Activated CD4-positive, alpha-beta T cell treated with anti-CD3 and anti-CD28 coated beads for 4 hours (primary cell): ENCODE results near the gene AEN.

ENCODE experiments used
- DNase-seq, 2 donors: peaks; one replicate each; pipeline ENCODE4 v3.0.0-alpha.2; 2020

Gene AEN, protein sequence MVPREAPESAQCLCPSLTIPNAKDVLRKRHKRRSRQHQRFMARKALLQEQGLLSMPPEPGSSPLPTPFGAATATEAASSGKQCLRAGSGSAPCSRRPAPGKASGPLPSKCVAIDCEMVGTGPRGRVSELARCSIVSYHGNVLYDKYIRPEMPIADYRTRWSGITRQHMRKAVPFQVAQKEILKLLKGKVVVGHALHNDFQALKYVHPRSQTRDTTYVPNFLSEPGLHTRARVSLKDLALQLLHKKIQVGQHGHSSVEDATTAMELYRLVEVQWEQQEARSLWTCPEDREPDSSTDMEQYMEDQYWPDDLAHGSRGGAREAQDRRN

DNA sequence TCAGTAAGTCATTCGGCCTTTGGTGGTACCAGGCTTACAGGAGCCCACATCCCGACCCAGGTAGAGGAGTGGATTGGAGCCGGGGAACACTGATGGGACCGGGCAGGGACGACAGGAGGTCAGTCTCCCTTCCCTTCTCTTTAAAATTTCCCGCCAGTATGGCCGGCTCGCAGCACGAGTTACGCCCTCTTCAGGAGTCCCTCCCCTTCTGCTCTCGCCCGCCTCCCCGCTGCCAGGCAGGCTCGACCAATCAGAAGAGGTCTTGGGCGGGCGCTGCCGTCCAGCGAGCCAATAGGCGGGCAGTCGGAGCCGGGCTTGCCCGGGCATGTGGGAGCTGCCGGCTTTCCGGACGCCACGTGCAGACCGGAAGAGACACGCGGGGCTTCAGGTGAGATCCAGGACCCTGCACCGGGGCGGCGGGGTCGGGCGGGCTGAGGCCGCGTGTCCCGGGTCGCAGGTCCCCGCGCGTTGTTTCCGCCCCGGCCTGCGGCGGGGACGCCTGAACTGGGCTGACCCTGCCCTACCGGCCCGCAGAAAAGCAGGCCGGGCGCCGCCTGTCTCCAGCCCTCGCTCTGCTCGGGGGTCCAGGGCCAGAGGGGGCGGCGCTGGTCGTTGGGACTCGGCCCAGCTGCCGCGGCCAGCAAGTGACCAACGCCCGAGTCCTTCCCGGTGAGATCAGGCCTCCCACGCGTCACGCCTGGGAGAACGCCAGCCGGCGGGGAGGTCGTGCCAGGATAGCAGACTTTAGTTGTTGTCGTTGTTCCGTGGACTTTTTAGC lies at the start of gene AEN:
Gene AEN, plus strand, starts transcription at position 346 of the 778 bp plus-strand sequence. CDS start 4,870 bp downstream, outside the sequence.
- peak; percentile 94 to 96 for DNase-seq

DNA sequence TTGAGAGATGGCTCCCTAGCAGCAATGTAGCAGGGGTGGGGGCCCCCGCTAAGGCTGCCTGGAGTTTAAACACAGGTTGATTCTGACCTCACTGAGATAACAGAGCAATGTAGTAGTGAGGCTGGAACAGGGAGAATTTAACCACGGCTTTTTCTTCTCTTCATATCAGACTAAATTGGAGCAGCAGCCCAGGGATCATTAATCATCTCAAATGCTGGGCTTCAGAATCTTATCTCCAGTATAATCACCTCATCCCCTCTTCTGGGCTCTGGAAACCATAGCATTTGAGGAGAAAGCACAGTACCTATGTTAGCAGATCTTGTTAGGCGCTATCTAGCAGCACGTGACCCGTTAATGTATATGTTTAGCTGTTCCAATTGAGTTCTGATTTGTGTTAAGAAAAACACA lies 49.3 kb upstream of the AEN start:
- no peak for DNase-seq

- no peak for DNase-seq
Observed at GRCh38 chr15:88574077-88574476, 47.1 kb upstream of the AEN start.

DNA sequence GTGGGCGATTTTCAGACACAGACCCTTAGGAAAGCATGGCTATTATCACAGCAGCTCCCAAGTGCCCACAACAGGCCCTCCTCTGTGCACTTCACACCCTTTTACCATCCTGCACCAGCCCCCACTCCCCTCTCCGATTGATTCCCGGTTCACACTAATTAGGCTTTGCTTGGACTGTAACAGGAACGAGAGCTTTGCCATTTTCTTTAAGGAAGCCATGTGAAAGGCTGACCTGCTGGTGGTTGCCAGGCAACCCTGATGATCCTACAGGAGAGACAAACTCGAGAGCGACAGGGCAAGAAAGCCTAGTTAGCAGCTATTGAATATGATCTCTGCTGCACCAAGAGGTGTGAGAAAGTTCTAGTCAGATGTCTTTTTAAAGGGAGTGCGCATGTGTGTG lies 46.5 kb upstream of the AEN start:
- no peak for DNase-seq

GRCh38 chr15:88579322-88579721 lies 41.8 kb upstream of the AEN start:
- no peak for DNase-seq

DNA sequence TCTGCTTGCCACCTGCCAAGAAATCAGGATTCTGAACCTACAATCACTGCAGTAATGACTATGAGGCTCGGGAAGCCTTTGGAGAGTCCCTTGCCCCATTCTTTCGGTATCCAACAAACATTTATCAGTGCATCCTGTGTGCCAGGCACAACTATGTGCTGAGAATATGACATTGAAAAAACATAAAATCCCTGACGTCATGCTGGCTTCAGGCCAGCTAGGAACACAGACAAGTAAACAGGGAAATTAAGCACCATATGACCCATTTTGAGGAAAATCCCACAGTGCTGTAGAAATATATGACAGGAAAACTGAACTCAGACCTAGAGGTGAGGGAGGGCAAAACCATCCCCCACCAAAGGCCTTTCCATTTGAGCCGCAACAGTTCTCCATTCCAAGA lies 40.6 kb upstream of the AEN start:
- no peak for DNase-seq

DNA sequence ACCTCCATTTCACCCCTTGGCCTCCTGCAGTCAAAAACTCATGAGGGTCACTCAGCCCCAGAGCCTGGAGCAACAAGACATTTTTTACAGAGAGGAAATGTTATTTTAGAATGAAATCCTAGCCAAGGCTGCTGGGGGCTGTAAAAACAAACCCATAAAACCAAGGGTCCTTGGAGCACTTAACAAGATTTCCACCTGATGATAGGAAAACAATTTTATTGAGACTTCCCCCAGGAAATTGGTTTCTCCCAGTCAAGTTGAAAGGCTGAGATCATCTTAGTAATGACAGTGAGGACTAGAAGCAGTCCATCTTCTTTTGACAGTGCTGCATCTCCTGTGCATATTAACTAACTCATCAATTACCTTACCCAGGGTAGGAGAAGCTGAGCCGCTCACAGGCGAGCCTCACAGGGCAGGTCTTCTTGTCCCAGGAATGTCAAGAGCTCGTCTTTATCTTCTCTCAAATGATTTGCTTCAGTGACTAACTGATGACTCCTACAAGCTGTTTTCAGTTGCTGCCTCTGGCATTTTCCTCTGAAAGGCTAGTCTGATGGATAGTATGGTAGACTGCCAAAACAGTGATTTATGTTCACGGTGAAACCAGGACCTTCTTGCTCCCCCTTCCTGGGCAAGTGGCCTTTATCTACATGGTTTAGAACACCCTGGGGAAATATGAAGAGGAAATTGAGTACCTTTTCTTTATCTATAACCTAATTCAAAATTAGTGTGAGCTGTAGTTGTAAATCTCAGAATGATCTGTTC lies 34.6 kb upstream of the AEN start:
- no peak for DNase-seq

GRCh38 chr15:88590759-88591158 lies 30.4 kb upstream of the AEN start:
- no peak for DNase-seq

- DNase-seq, result no peak
Observed at GRCh38 chr15:88591384-88591783, 29.8 kb upstream of the AEN start.

GRCh38 chr15:88603885-88604284 lies 17.3 kb upstream of the AEN start:
- DNase-seq, result no peak

DNA sequence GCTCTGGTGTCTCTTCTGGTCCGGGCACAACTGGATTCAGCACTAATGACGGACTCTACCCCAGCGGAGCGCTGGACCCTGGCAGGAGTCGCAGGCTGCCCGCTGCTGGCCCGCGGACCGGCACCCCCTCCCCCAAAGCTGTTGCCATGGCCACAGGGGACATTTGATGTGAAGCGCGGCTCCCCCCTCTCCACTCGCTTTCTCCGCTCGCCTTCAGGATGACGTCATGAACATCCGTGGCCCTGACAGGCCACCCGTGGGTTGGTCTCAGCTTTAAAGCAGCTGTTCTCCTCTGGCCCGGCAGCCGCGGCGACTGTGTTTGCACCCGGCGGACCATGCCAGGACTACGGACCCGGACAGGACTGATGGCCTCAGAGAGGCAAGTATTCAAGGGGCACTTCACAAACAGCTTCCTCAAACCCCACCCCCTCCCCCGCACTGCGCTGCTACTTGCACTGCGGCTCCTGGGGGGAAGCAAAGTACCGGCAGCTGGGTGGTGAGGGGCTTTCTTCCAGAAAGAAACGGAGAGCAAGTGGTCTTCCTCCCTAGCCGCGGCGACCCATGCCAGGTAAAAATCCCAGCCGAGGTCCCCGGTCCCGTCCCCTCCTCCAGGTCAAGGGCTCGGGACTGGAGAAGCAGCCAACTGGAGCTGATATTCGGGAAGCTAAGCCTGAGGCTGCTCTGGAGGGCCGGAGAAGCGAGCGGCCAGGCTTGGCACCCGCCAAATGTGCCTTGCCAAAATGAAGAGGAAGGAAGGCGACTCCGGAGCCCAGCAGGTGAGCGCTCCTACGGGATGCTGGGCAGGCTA lies 16.6 kb upstream of the AEN start:
- DNase-seq, result no peak

GRCh38 chr15:88605189-88606069 lies 15.7 kb upstream of the AEN start:
- peak in 1 of 2 donors; percentile 33 for DNase-seq

DNA sequence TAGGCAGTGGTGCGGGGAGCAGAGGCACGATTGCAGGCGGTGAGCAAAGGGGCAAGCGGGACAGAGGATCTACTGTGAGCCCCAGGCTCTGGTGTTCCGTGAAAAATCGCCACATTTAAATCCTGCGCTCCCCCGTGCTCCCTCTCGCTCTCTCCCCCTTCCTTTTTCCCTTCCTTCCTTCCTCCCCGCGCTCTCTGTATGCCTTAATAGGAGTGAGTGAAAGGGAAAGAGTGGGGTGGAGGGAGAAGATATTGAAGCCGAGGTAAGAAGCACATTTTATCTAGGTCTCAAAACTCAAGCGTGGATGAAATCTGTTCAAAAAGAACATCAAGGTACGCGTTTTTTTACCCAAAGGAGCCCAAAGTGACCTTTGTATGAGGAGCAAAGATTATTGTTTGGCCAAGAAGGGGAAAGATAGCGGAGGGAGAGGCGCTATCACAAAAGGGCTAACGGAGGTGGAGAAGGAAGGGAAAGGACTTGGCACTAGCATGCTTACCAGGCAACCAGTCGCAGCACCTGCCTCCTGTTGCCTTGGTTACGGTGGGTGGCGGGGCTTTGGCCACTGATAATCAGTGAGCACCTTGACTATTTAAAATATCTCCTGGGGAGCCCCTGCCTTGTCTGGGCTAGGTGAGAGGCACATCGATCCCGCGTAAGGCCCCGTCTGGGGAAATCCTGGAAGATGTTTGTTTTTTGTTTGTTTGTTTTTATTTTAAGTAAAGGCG lies 14.9 kb upstream of the AEN start:
- no peak for DNase-seq

DNA sequence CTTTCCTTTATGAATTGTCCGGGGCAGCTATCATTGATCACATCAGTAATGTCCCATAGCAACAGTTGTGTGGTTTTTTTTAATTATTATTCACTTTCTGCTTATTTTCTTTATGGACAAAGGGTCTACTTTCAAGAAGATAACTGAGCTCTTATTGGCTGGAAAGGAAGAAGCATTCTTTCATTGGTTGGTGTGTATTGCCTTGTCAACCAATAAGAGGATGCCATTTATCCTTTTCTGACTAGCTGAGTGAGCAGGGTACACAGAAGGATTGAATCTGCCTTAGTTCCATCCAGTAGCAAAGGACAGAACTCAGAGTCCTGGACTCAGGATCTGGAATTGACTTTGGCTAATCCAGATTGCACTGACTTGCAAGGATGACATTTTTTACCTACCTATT lies 13.2 kb upstream of the AEN start:
- no peak for DNase-seq

GRCh38 chr15:88608607-88609181 lies 12.4 kb upstream of the AEN start:
- no peak for DNase-seq

DNA sequence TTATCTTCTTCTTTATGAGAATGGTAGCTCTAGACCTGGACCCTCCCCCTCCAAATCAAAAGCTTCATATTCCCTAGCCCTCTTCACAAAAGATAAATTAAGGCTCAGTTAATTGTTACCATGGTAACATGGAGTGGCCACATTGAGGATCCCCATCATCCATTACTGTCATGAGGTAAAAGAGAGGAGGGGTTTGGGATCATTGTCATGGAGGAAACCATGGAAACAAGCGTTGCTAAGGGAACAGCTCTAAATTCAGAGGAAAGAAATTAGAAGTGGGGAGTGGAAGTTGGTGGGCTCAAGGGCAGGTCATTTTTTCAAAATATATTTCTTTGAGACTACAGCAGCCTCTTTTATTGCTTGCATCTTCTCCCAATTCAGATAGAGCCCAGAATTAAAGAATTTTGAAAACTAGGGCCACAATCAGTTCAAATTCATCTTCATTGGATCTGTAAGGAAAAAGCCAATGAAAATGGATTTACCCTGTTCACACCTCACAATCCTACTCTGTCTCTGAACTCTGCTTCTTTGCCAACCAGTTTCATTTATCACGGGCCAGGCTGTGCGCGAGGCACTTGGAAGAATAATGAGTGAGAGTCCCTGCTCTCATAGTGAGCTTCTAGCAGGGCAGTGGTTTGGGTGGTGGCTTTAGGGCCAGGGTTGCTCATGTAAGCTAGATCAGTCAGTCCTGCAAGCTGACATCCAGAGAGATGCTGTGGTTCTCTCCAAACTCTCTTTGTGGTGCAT lies 11.6 kb upstream of the AEN start:
- no peak for DNase-seq

GRCh38 chr15:88610701-88611231 lies 10.4 kb upstream of the AEN start:
- no peak for DNase-seq

GRCh38 chr15:88612186-88612796 lies 8.8 kb upstream of the AEN start:
- DNase-seq, result no peak
